ENCODE data around the gene EDEM1.
"Not testable (repeated sequence)": the region's sequence is repeated elsewhere in the genome, so short reads cannot be mapped to it uniquely, and the experiment has no call there.

Gene EDEM1

GRCh38 chr3:5239602-5240001 lies 52.1 kb downstream of the EDEM1 start:
- DNase-seq = no peak

GRCh38 chr3:5240740-5241139 lies 53.2 kb downstream of the EDEM1 start:
- DNase-seq = no peak

- not testable (repeated sequence) for DNase-seq
Observed at GRCh38 chr3:5242785-5243184, 55.3 kb downstream of the EDEM1 start.

- DNase-seq = no peak
Observed at GRCh38 chr3:5245927-5246326, 58.4 kb downstream of the EDEM1 start.

GRCh38 chr3:5248822-5249221 lies 61.3 kb downstream of the EDEM1 start:
- DNase-seq = no peak

GRCh38 chr3:5250467-5251195 lies 63.1 kb downstream of the EDEM1 start:
- no peak for DNase-seq

DNA sequence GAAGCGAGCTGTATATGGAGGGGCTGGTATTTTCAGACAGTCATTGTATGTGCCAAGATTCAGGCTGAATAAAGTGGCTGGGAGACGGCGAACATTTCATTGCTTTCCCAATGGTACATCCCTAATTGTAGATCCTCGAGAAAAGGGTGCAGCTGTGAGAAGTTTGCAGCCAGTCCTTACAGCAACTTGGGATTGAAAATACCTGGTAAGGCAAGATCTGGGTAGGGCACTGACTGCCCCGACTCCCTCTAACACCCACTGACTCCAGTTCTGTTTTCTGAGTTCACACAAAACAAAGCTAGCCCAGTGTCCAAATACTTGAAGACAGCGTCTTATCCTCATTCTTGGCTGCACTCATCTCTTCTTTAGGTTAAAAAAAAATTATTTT lies 63.7 kb downstream of the EDEM1 start:
- DNase-seq = no peak

- no peak for DNase-seq
Observed at GRCh38 chr3:5252131-5252530, 64.6 kb downstream of the EDEM1 start.

- no peak for DNase-seq
Observed at GRCh38 chr3:5254281-5255048, 67.0 kb downstream of the EDEM1 start.

GRCh38 chr3:5255404-5256344 lies 68.2 kb downstream of the EDEM1 start:
- no peak for DNase-seq

DNA sequence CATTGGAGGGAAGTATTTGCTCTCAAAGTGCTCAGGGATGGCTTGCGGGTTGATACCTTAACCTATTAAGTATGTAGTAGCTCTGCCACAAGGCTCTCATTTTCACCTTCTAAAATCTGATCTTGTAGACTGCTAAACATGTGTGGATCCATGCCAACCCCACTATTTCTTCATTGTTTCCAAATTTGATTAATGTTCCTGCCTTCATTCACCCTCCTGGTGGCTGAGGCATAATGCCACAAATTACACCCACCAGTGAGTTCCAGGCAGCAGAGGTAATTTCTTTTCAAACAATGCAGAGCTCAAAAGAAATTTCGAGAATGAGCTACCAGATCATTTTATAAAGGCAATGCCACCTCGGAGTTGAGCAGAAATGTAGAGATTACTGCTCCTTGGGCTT lies 71.0 kb downstream of the EDEM1 start:
- no peak for DNase-seq

DNA sequence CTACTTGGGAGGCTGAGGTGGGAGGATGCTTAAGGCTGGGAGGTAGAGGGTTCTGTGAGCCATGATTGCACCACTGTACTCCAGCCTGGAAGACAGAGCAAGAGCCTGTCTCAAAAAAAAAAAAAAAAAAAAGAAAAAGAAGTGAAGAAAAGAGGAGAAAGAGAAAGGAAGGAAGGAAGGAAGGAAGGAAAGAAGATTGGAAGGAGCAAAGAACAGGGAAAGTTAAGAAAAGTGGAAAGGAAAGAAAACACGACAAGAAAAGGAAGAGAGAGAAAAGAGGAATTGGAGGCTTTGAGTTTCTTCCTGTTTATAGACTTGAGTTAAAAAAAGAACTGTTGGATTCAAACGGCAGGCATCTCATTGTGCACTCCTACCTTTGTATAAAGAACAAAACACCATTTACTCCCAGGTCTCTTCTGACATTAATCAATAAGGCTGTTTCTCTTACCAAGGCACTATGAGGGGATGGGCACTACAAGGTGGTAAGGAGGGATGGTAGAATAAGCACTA lies 73.5 kb downstream of the EDEM1 start:
- DNase-seq = no peak

DNA sequence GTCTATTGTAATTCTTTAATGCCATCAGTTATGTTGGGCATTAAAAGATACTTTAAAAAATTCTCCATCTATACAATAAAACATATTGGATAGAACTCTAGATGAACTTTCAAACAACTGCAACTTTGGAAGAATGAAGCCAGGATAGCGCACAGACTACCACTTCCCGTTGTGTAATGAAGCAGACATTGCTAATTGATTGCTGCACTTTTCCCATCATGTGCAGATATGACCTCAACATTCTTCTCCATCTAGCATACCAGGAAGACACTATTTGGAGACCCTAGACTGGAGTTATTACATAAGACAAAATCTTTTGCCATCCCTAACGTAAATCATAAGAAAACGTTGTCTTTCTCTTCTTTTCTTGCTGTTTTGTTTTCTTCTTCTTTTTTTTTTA lies 75.0 kb downstream of the EDEM1 start:
- no peak for DNase-seq

GRCh38 chr3:5264093-5264600 lies 76.6 kb downstream of the EDEM1 start:
- DNase-seq = no peak

GRCh38 chr3:5264896-5265770 lies 77.6 kb downstream of the EDEM1 start:
- no peak for DNase-seq

DNA sequence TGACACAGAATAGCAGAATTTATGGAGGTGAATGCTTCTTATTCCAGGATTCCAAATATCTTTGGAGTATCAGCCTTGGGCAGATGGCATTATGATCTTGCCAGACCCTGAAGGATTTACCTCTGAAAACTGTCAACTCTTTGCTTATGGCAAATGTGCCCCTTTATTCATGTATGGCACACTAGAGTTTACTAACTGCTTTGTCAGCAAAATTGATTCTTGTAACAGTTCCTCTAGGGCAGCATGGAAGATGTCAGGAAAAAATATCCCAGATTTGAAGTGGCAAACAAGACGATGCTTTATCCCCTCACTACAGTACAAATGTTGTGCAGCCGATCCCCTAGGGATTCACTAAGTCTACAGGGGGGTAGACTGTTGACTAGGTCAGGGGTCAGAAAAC lies 79.7 kb downstream of the EDEM1 start:
- no peak for DNase-seq

DNA sequence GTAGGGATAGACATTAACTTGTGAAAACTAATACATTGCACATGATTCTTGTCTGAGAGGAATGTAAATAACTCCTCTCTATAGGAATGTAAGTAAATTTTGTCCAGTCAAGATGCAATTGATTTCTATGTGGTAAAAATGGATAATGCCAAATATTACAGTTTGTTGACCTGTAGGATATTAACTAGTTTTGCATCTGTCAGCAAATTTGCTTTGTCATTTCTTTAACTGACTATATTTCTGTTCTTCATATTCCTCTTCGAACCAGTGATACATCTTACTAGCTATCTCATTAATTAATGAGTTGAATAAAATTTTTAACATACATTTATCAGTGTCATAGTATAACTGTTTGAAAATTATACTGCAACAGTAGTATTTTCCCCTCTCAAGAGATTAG lies 80.4 kb downstream of the EDEM1 start:
- no peak for DNase-seq

All from DMS79 (cell line).